Glomerular endothelial cell (primary cell): ENCODE results near the gene ADGRF3. TPM values are rescaled to one million over a fixed set of nuclear protein-coding genes. Genes with fewer than 3 reads are reported as not detected.
A peak's percentile ranks its signal among the peaks of the same experiment; 100 is the strongest.
"Not testable (repeated sequence)": the region's sequence is repeated elsewhere in the genome, so short reads cannot be mapped to it uniquely, and the experiment has no call there.

Source experiments
- DNase-seq: peaks from one replicate; pipeline ENCODE4 v3.0.0-alpha.2; 2011; ENCODE audit warnings: low read depth, low spot score; ENCODE audit errors: extremely low read depth
- total RNA-seq: library from RNA; depleted of rRNA; stranded (reverse); fragments of >200 nt; gene quantifications from 2 replicates; pipeline ENCODE4 v1.2.3, GENCODE V29; 2015

ADGRF3 gene
- total RNA-seq, 1 donor from 2014 or later = 0.06 TPM

- DNase-seq = no peak
Measured at GRCh38 chr2:26284132-26284531, 62.5 kb downstream of the ADGRF3 start.

- no peak for DNase-seq
Measured at GRCh38 chr2:26283606-26284005, 63.0 kb downstream of the ADGRF3 start.

- no peak for DNase-seq
Measured at GRCh38 chr2:26281226-26281625, 65.4 kb downstream of the ADGRF3 start.

GRCh38 chr2:26279886-26280285, 66.7 kb downstream of the ADGRF3 start:
- DNase-seq = no peak

GRCh38 chr2:26276484-26277227, 69.9 kb downstream of the ADGRF3 start:
- DNase-seq = no peak

GRCh38 chr2:26274058-26274613, 72.5 kb downstream of the ADGRF3 start:
- peak; percentile 87 for DNase-seq

GRCh38 chr2:26273501-26273900, 73.1 kb downstream of the ADGRF3 start:
- DNase-seq = no peak

- no peak for DNase-seq
Measured at GRCh38 chr2:26270373-26270772, 76.2 kb downstream of the ADGRF3 start.

- no peak for DNase-seq
Measured at GRCh38 chr2:26269571-26270158, 76.9 kb downstream of the ADGRF3 start.

- DNase-seq = not testable (repeated sequence)
Measured at GRCh38 chr2:26268670-26269385, 77.8 kb downstream of the ADGRF3 start.

GRCh38 chr2:26268213-26268612, 78.4 kb downstream of the ADGRF3 start:
- no peak for DNase-seq

GRCh38 chr2:26258836-26259235, 87.8 kb downstream of the ADGRF3 start:
- DNase-seq = not testable (repeated sequence)

Other genes with a start within 250 kb of the ADGRF3 start
- gene GAREM2, start 173.7 kb downstream of the ADGRF3 start, total RNA-seq = 3.4 and 4.6 TPM in 2 replicates
- gene HADHA, start 102.2 kb downstream of the ADGRF3 start, total RNA-seq = 144 and 152 TPM in 2 replicates
- gene HADHB, start 101.8 kb downstream of the ADGRF3 start, total RNA-seq = 110 and 123 TPM in 2 replicates
- 11.7 and 12.5 TPM in 2 replicates for gene SELENOI, start 646 bp downstream of the ADGRF3 start, total RNA-seq
- not detected in 2 replicates for gene DRC1, start 55.1 kb upstream of the ADGRF3 start, total RNA-seq
- gene OTOF, start 131.3 kb upstream of the ADGRF3 start, total RNA-seq = 0.18 TPM in 1 of 2 replicates, not detected in the other